HT1080 (cell line): ENCODE data around the gene MUC2. TPM values are rescaled to one million over a fixed set of nuclear protein-coding genes. Genes with fewer than 3 reads are reported as not detected.

ENCODE experiments used
- DNase-seq: peaks from one replicate; pipeline ENCODE4 v3.0.0-alpha.2; 2015; ENCODE audit warnings: low read depth
- total RNA-seq: library from RNA; depleted of rRNA; stranded (reverse); fragments of >200 nt; shearing (Covaris generic); gene quantifications from 2 replicates; pipeline ENCODE4 v1.2.3, GENCODE V29; 2014

The MUC2 gene
- total RNA-seq, 1 experiment from 2014 or later: not detected

DNA sequence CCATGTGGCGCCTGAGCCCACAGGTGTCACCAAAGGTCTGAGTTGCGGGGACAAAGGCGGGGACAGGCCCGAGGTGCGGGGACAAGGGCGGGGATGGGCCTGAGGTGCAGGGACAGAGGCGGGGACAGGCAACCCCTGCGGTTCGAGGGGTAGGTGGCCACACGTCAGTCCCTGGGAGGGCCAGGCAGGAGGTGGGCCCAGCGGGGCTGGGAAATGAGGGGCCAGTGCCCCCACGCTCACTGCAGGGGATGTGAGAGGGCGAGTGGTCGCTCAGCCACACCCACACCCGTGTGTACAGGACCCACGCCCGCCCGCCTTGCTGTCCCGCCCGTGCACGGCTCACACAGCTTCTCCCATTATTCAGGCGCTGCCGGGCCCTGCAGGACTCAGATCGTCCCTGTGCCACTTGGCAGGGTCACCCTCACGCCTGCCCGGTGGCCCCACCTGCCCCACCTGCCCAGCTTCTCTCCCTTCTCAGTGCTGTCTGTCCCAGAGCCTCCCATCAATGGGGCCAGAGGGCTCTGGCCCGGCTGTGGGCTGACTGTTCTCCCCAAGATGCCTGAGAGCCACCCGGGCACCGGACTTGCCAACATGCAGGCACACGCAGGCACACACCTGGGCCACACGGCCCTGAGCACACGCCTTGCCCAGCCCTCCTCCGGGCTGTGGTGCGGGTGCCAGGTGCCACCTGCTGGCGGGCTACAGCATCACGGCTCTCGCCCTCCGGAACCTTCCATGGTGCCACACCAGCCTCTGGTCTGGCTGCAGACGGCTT lies 23.9 kb upstream of the MUC2 start:
- DNase-seq: peak; percentile 74

DNA sequence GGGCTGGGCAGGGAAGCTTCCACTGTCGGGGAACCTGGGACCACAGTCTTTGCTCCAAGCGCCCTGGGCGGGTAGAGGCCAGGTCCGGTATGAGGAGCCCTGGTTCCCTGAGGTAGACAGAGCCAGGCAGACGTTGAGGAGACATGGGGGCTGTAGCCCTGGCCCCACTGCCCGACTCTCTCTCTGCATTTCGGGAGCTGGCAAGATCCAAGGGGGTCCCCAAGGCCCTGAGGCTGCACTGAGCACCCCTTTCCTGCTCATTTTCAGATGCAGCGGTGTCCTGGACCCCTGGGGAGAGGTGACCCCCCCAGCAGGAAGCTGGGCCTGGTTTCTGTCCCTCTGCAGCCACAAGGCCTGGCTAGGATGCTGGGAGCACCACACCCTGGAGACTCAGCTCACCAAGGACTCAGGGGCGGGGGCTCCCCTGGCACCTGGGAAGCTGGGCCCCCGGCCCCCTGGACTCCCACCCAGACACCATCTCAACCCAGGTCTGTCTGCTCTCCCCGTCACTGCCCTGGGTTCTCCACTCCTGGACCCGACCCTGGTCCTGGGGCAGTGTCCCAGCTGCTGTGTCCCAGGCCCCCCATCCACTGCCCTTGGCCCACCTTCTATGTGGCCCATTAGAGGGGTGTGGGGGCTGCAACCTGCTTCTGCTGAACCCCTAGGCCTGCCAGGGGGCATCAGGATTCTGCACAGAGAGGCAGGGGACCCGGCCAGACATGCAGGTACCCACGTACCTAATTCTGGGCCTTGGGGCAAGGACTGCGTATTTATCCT lies 23.1 kb upstream of the MUC2 start:
- DNase-seq: no peak

DNA sequence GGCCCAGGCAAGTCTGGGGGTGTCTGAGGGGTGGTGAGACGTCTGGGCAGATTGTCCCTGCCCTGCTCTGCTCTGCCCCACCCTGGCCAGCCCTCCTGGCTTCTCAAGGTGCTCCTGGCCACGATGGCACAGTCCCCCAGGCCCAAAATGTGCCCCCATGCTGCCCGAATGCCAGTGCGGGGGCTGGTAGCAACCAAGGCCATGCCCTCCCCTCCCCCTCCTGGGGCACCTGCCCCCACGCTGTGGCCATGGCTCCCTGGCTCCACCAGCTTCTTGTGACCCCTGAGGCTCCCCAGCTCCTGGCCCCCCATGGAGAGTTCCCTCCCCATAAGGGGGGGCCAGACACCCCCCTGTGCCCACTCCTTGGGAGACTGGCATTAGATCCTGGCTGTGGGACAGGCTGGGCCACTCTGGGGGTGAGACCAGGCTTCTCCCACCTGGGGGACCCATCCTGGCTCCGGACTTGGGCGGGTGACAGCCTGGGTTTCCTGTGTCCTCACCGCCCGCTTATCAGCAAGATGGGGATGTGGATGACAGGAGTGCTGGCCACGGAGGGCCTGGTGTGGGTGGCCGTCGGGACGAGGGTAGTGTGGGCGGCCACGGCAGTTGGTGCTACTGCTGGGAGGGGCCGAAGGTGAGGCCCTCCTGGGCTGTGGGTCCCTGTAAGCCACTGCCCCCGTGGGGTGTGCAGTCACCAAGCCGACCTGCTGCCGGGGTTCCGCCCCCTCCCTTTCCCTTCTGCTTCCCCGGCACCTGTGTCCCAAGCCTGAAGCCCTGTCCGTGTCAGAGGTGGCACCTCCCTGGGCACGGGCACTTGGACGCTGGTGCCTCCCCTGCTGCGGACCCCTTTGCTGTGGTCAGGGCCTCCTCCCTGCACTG lies 22.3 kb upstream of the MUC2 start:
- no peak for DNase-seq

DNA sequence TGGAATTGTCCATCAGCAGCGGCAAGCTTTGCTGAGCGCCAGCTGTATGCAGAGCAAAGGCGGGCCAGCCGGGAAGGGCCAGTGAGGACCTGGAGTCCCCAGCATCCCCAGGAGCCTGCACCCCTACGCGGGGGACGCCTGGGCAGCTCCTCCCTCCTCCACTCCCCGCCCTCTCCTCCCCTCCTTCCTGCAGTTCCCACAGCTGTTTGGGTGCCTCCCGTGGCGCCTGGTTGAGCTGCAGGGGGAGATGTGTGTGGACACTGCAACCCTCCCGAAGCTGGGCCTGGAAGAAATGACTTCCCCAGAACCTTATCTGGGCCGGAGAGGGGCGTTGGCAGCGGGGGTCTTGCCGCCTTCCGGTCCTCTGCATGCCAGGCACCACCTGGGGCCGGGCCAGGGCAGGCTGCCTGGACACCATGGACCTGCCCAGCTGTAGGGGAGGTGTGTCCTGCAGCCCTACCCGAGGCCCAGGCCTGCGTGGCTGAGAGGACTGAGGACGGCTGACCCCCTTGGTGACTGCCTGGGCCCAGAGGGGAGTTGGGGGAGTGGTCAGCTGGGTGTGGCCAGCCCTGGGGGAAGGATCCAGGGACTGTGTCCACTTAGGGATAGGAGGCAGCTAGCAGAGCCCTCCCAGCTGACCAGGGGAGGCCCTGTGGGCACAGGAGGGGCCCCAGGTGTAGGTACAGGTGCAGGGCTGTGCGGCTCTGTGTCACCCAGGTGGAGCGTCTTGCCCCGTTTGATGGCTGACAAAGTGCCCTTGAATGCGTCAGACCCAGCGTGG lies 21.4 kb upstream of the MUC2 start:
- DNase-seq: no peak

DNA sequence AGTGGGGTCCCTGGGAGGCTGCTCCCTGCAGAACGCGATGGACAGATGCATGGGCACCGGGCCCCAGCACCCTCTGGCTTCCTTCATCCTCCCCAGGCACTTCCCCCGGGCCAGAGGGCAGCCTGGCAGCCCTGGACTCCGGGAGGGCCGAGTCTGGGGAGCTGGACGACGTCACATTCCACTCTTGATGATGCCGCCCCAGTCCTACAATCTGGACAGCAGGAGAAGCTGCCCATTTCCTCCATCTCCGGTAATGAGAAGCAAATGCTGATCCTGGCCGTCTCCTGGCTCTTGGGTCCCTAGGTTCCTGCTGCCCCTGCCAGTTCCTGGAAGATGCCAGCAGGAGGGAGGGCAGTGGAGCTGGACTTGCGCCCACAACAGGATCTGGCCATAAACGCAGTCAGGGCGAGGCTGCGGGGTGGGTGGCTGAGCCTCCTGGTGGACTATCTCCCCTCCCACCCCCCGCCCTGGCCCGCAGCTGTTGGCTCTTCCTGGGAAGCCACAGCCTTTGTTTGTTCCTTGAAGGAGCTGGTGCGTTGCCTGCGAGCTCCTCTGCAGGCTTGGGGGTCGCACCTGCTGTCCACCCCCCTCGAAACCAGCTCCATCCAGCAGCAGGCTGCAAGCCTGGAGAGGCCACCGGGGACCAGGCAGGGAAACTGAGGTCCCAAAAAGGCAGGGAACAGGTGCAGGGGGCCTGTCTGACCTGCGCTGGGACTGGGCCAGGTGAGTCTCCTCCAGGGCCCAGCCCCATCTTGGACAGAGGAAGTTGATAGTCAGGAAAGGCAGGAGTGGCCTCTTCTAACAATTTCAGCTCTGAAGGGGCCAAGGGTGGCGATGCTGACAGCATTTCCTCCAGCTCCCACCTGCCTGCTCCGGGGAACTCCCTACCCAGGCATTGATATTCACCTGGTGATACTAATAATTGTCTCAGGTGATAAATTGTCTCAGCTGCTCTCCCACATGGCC lies 20.2 kb upstream of the MUC2 start:
- DNase-seq: no peak

DNA sequence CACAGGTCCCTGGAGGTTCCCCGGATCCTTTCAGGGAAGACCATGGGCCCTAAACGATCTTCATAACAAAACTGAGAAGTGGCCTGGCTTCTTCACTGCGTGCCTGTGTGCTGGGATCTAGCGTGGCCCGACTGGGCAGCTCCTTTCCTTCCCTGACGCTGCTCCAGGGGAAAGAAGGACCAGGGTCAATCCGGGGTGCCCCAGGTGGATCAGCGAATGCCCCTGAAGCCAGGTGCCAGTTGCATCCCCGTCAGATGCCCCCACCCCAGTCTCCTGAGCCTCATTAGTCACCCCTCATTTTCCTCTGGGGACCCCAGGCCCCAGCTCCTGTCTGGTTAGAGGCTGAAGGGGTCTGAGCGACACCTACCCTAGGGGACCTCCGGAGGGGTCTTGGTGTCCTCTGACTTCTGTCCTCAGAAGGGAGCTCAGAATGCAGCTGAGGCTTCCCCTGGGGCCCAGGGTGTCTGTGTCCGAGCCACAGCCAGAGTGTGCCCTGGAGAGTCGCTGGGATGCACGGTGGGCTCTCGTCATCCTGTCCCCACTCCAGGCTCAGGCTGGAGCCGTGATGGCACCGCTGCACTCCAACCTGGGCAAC lies 19.5 kb upstream of the MUC2 start:
- no peak for DNase-seq

DNA sequence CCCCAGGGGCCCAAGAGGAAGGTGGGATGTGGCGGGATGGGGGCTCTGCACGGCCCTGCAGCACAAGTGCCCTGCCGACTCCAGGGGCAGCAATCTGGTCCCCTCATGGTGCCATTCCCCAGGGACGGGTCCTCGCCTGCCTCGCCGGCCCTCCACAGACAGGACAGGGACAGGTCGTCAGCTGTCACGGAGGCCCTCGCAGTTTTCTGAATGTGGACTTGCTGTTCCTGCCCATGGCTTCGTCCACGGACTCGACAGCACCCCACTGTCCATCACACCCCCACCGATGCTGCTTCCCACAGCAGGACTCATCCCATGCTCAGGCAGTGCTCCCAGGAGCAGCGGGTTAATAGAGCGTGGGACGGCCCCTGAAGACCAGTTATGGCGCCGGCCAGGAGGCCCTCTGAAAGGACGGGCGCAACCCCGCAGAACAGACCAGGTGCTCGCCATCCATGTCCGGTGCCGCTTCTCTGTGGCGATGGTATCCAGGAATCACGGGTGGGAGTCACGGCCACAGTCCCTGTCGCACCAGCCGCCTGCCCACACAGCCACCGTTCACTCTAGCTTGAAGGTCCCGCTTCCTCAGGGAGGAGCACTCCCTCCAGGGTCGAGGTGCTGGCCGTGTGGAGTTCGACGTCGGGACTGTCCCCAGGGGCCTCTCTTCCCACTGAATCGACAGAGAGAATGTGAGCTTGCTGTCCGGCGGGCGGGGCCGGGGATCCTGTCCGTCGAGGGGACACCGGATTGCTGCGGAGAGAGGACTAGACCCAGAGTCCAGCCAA lies 18.5 kb upstream of the MUC2 start:
- DNase-seq: no peak

DNA sequence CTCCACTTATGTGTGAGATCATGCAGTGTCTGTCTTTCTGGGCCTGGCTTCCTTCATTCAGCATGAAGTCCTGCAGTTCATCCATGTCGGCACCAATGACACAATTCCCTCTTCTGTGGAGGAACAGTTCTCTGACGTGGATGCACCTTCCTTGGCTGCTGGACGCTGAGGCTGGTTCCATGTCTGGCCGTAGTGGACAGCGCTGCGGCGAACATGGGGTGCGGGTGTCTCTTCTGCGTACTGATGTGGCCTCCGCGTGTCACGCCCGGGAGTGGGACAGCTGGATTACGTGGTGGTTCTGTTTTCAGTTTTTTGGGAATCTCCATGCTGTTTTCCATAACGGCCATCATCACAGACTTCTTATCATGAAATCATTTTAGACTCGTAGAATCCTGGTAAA lies 16.9 kb upstream of the MUC2 start:
- no peak for DNase-seq

DNA sequence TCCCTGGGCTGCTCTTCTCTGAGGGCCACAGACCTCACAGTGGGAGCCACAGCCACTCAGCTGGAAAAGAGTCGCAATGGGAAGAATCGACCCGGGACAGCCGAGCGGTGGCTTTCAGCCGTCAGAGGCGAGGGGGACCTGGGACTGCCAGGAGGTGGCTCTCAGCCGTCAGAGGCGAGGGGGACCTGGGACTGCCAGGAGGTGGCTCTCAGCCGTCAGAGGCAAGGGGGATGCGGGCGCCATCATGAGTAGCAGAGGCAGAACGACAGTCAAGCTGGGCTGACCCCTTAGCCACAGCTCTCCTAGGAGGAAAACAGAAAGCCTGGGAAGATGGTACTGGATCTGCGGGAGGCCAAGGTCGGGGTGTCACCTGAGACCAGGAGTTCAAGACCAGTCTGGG lies 14.9 kb upstream of the MUC2 start:
- no peak for DNase-seq

DNA sequence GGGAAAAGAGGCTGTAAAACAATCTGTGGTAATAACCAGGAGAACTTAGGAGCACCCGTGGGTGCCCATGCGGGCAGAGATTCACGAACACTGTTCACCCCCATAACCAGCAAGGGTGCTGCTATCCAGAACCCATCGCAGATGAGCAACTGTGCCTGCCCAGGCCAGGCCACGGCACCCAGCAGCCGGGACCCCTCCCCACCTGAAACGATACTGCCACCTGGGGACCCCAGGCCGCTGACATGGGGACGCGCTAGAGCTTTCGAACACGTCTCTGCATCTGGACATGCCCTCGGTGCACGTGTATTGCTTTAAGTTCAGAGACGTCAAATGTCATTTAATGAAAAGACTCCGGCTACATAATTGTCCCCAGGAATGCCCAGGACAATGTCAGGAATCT lies 14.3 kb upstream of the MUC2 start:
- DNase-seq: no peak

DNA sequence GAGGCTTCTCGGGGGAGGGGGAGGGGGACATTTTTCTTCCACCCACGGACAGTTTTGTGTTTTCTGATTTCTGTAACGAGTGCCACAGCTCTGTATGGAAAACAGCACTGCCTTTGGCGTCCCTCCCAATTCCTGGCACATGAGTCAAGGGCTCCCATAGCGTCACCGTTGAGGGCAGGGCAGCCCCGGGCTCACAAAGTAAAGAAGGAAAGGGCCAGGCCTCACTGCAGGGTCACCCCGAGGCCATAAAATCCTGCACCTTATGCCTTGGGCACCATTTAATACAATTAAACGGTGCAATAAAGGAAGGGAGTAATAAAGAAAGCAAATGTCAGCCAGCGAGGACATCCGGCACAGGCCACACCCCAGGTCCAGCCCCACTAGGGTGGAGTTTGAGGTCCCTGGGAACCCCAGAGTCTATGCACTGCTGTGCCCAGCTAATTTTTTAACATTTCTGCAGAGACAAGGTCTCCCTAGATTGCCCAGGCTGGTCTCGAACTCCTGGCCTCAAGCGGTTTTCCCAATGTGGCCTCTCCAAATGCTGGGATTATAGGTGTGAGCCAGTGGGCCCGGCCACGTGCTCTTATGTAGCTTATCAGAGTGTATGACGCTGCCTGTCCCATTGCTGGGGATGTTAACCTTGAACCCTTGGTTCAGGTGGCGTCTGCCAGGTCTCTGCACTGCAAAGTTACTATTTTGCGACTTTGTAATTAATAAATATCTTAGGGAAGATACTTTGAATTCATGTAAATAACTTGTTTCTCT lies 13.6 kb upstream of the MUC2 start:
- DNase-seq: peak; percentile 48

DNA sequence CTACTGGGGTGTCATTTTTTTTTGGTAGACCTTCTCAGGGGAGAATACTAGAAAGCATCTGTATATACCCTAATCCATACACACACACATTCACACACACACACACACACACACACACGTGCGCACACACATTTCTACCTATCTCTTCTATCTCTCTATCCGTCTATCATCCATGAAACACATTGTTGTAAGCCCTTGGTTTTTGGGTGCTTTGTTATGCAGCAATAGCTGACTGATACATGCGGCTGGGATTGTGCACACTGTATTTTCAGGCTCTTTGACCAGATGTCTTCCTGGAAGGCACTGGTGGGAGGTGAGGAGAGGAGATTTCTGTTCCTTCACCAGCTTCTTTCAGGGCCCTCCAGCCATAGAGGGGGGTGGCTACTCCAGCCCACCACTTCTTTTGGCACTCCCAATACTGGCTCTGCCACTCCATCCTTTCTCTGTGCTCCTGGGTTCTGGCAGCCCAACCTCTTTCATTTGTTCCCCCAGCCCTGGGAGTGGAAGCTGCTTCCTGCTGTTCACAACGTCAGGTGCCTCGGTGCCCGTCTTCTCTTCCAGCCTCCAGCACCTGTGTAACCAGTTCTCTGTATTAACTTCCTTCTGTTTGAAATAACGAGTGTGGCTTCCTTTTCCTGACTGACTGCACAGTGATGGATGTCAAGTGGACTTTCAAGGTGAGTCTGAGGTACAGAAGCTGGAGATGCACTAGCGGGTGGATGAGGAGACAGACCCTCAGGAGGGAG lies 12.4 kb upstream of the MUC2 start:
- no peak for DNase-seq

DNA sequence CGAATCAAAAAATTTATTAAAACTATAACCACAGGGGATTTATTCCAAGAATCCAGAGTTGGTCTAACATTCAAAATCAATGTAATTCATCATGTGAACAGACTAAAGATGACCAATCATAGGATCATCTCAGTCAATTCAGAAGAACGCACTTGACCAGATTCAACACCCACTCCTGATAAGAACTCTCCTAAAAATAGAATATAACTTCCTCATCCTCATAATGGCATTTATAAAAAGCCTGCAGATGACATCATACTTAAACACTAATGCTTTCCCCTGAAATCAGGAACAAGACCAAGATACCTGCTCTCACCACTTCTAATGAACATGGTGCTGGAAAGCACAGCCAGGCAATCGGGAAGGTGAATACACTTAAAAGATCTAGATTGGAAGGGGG lies 10.5 kb upstream of the MUC2 start:
- no peak for DNase-seq

DNA sequence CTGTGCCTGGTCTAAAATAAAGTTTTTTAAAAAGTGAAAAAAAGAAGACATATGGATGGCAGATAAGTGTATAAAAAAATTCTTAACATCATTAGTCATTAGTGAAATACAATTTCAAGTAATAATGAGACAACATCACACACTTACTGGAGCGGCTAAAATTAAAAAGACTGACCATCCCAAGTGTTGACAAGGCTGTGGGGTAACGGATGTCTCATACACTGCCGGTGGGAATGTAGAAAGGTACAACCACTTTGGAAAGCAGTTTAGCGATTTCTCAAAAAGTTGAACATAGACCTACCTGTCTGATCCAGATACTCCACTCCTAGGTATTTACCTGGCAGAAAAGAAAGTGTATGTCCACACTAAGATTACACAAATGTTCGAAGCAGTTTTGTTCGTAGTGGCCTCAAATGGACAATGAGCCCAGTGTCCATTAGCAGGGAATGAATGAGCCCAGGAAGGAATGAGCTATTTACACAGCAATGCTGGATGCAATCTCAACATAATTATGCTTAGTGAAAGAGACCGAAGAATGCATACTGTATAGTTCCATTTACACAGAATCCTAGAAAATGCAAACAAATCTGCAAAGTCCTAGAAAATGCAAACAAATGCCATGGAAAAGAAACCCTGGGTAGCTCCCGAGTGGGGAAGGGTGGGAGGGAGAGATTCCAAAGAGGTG lies 6.7 kb upstream of the MUC2 start:
- no peak for DNase-seq

DNA sequence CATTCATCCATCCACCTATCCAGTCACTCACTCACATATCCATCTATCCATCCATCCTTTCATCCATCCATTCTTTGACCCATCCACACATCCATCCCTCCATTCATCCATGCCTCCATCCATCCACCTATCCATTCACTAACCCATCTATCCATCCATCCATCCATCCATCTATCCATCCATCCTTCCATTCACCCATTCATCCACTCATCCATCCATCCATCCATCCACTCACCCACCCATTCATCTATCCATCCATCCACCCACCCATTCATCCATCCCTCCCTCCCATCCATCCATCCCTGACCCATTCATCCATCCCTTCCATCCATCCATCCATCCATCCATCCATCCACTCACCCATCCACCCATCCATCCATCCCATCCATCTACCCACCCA lies 4.9 kb upstream of the MUC2 start:
- no peak for DNase-seq

DNA sequence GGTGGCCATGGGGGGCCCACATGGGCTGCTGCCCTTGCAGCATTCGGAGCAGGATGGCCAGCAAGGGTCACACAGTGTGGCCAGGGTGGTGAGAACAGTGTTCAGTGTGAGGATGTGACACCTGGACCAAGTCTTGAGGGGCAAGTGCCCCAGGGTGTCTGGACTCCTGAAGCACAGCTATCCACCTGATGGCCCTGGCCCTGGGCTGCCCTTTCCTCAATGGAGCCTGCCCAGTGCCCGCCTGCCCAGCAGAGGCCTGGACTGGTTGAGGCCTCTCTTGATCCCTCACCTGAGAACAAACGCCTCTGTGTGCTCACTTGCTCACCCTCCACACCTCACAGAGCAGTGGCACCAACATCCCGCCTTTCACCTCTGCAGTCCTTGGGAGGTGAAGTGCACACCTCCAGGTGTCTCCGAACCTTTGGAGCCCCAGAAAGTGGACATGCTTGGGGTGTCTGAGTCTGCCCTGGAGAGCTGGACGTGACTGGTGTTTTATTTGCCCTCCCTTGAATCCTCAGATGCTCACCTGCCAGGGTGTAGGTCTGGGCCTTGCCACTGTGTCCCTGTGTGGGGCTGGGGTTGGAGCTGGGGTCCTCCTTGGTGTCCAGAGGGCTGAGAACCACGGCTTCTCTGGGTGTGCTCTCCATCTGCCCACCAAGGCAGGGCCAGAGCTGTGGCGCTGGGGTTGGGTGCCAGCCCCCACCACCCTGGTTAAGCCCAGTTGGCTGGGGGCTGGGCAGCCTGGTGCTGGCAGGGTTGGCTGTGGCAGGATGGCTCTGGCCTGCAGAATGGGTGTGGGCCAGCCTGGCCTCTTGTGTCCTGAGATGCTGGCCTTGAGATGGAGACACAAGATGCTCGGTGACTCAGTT lies 3.8 kb upstream of the MUC2 start:
- DNase-seq: no peak
